Brain microvascular endothelial cell (primary cell): ENCODE data around the gene HS6ST3.

Experiments used
- DNase-seq: peaks from one replicate; pipeline ENCODE4 v3.0.0-alpha.2; 2020
- H3K27ac ChIP-seq: fragments of 250-450 bp; sonication (Bioruptor Pico); 2 replicates; pipeline ENCODE4 v1.5.1; 2020; ENCODE audit warnings: mild to moderate bottlenecking, moderate library complexity
- H3K27me3 ChIP-seq: fragments of 250-450 bp; sonication (Bioruptor Pico); replicated peaks from 2 replicates; pipeline ENCODE4 v1.5.1; 2020; ENCODE audit warnings: mild to moderate bottlenecking
- H3K36me3 ChIP-seq: fragments of 250-450 bp; sonication (Bioruptor Pico); replicated peaks from 2 replicates; pipeline ENCODE4 v1.5.1; 2020; ENCODE audit warnings: mild to moderate bottlenecking
- H3K4me3 ChIP-seq: 2 replicates; pipeline ENCODE4 v1.5.1; 2011; ENCODE audit warnings: low read depth, mild to moderate bottlenecking, control low read depth, low read length, moderate library complexity
- CTCF ChIP-seq: IDR thresholded peaks from 2 replicates; pipeline ENCODE4 v1.5.1; 2011; ENCODE audit warnings: low read depth, mild to moderate bottlenecking, moderate library complexity, low read length, control low read depth, inconsistent platforms; ENCODE audit errors: missing control alignments
- in situ Hi-C: cut with HindIII; loops from 2 replicates; pipeline ENCODE4 v1.10.0; 2017; ENCODE audit warnings: low sequenced_read_pairs, low pct_ligation_motif_present

The HS6ST3 gene

GRCh38 chr13:96542986-96543385 is 453.1 kb downstream of the HS6ST3 start:
- in situ Hi-C loops, result no loop called here
- no peak for DNase-seq
- H3K27ac ChIP-seq, result no peak overlapping the region
- H3K27me3 ChIP-seq, result no peaks in the 10 kb centered on the region
- no peak for TF ChIP-seq CTCF
- H3K4me3 ChIP-seq, result no peak overlapping the region
- no peaks in the 10 kb centered on the region for H3K36me3 ChIP-seq

- no peak overlapping the region for H3K4me3 ChIP-seq
- H3K36me3 ChIP-seq, result no peaks in the 10 kb centered on the region
- no peak overlapping the region for H3K27ac ChIP-seq
- no peaks in the 10 kb centered on the region for H3K27me3 ChIP-seq
- TF ChIP-seq CTCF, result no peak
- DNase-seq, result peak; percentile 24
- in situ Hi-C loops, result no loop called here
Observed at GRCh38 chr13:96544957-96545356, 455.1 kb downstream of the HS6ST3 start.

GRCh38 chr13:96546463-96546862 is 456.6 kb downstream of the HS6ST3 start:
- Histone ChIP-seq H3K27ac (no peak overlapping the region), H3K4me3 (no peak overlapping the region), H3K27me3 (no peaks in the 10 kb centered on the region), H3K36me3 (no peaks in the 10 kb centered on the region)
- in situ Hi-C loops, result no loop called here
- no peak for DNase-seq
- TF ChIP-seq CTCF, result no peak

- in situ Hi-C loops, result no loop called here
Observed at GRCh38 chr13:96551546-96551945, 461.6 kb downstream of the HS6ST3 start.

GRCh38 chr13:96552559-96552958 is 462.7 kb downstream of the HS6ST3 start:
- H3K36me3 ChIP-seq, result no peaks in the 10 kb centered on the region
- H3K27ac ChIP-seq, result no peak overlapping the region
- no peak overlapping the region for H3K4me3 ChIP-seq
- DNase-seq, result no peak
- in situ Hi-C loops, result no loop called here
- no peak for TF ChIP-seq CTCF
- no peaks in the 10 kb centered on the region for H3K27me3 ChIP-seq

More at GRCh38 chr13:96551546-96551945, 461.6 kb downstream of the HS6ST3 start:
- TF ChIP-seq CTCF, result no peak
- Histone ChIP-seq H3K27me3 (no peaks in the 10 kb centered on the region), H3K4me3 (no peak overlapping the region), H3K27ac (no peak overlapping the region), H3K36me3 (no peaks in the 10 kb centered on the region)
- DNase-seq, result no peak

- H3K27me3 ChIP-seq, result no peaks in the 10 kb centered on the region
- no peak overlapping the region for H3K27ac ChIP-seq
- in situ Hi-C loops, result no loop called here
- H3K36me3 ChIP-seq, result no peaks in the 10 kb centered on the region
- no peak overlapping the region for H3K4me3 ChIP-seq
- DNase-seq, result no peak
- no peak for TF ChIP-seq CTCF
Observed at GRCh38 chr13:96553796-96554195, 463.9 kb downstream of the HS6ST3 start.
